ENCODE measurements around the gene NKAIN2. TPM values are rescaled to one million over a fixed set of nuclear protein-coding genes. Genes with fewer than 3 reads are reported as not detected.
"Not testable (repeated sequence)": the region's sequence is repeated elsewhere in the genome, so short reads cannot be mapped to it uniquely, and the experiment has no call there.

The NKAIN2 gene
- total RNA-seq, 1 donor from 2014 or later = not detected

GRCh38 chr6:124147621-124148020, 344.0 kb downstream of the NKAIN2 start:
- Histone ChIP-seq H3K4me1 (no peaks in the 10 kb centered on the region), H3K36me3 (no peaks in the 10 kb centered on the region), H3K9me3 (no peaks in the 10 kb centered on the region), H3K27ac (no peak overlapping the region), H3K27me3 (no peaks in the 10 kb centered on the region), H3K4me3 (no peak overlapping the region)
- DNase-seq (no peak), ATAC-seq (no peak)
- no peak for TF ChIP-seq CTCF (IDR thresholded peaks at IDR 0.05)
- intact Hi-C loops (cut with DNase I) = no loop called here

- no peak for DNase-seq
- Histone ChIP-seq H3K4me1 (no peaks in the 10 kb centered on the region), H3K9me3 (no peaks in the 10 kb centered on the region), H3K36me3 (no peaks in the 10 kb centered on the region), H3K27ac (no peak overlapping the region), H3K27me3 (no peaks in the 10 kb centered on the region), H3K4me3 (no peak overlapping the region)
- intact Hi-C loops (cut with DNase I) = no loop called here
- no peak for ATAC-seq
- TF ChIP-seq CTCF (IDR thresholded peaks at IDR 0.05) = no peak
These were observed 344.7 kb downstream of the NKAIN2 start for GRCh38 chr6:124148236-124148957.

DNA sequence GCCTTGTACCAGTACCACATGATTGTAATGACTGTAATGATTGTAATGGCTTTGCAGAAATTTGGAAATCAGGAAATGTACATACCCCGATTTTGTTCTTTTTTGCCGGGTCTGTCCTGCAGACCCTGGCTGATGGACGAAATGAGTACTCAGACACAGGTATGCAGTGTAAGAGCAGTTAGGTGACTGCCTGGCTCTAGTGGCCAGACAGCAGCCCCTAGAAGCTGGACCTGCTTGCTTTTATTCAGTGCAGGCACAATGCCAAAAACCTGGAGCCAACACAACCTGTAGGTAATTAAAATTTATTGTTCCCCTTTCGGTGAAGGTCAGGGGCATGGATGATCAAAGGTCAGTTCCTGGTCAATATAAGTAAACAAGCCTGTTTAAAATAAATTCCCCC, 346.0 kb downstream of the NKAIN2 start:
- Histone ChIP-seq H3K4me1 (no peaks in the 10 kb centered on the region), H3K27ac (no peak overlapping the region), H3K36me3 (no peaks in the 10 kb centered on the region), H3K27me3 (no peaks in the 10 kb centered on the region), H3K4me3 (no peak overlapping the region), H3K9me3 (no peaks in the 10 kb centered on the region)
- intact Hi-C loops (cut with DNase I) = no loop called here
- TF ChIP-seq CTCF (IDR thresholded peaks at IDR 0.05) = no peak
- no peak for ATAC-seq
- DNase-seq = no peak

DNA sequence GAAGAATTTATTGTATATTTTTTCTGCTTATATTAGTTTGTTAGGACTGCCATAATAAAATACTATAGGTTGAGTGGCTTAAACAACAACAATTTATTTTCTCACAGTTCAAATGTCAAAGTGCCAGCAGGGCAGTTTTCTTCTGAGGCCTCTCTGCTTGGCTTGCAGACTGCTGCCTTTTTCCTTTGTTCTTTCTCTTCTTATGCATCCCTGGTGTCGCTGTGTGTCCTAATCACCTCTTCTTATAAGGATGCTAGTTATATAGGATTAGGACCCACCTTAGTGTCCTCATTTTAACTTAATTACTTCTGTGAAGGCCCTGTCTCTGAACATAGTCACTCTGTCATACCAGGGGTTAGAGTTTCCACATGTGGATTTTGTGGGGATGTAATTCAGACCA, 354.4 kb downstream of the NKAIN2 start:
- no peak overlapping the region for H3K27ac ChIP-seq
- H3K9me3 ChIP-seq = no peaks in the 10 kb centered on the region
- H3K36me3 ChIP-seq = no peaks in the 10 kb centered on the region
- DNase-seq = no peak
- H3K4me3 ChIP-seq = no peak overlapping the region
- intact Hi-C loops (cut with DNase I) = no loop called here
- ATAC-seq = no peak
- no peak for TF ChIP-seq CTCF (IDR thresholded peaks at IDR 0.05)
- H3K27me3 ChIP-seq = no peaks in the 10 kb centered on the region
- H3K4me1 ChIP-seq = no peaks in the 10 kb centered on the region

DNA sequence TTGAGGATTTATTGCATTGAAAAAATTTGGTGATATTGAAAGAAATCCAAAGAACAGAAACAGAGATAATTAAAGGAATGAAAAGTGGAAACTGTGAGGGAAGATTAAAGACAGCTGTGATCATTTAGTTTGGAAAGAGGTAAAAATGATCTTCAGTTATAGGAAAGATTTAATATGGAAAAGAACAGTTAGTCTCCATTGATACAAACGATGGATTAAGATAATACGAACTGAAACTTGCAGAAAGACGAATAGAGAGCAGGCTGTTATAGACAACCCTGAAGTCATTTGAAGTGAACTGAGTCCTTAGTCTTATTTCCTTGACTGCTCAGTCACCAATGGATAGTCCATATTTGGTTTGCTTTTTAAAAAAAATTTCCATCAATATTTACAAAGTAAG, 360.0 kb downstream of the NKAIN2 start:
- no peak for ATAC-seq
- Histone ChIP-seq H3K27me3 (no peaks in the 10 kb centered on the region), H3K27ac (no peak overlapping the region), H3K4me1 (no peaks in the 10 kb centered on the region), H3K9me3 (no peaks in the 10 kb centered on the region), H3K4me3 (no peak overlapping the region), H3K36me3 (no peaks in the 10 kb centered on the region)
- DNase-seq = no peak
- intact Hi-C loops (cut with DNase I) = no loop called here
- TF ChIP-seq CTCF (IDR thresholded peaks at IDR 0.05) = no peak

DNA sequence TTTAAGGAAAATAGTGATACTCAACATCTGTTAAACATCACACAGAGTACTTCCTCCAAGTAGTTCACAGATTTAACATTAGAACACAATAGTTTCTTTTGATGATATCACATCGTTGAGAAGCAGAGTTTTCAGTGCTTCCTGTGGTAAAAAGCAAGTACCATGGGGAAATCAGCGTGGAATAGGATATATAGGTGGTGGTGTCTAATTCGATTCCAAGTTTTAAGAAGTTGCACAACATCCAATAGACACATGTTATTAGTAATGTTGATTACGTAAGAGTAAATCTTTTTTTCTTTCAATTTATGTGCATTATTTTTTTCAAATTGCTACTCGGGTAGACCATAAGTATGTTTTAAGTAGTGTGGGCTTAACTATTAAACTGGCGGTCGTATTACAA, 360.7 kb downstream of the NKAIN2 start:
- DNase-seq (no peak), ATAC-seq (no peak)
- Histone ChIP-seq H3K9me3 (no peaks in the 10 kb centered on the region), H3K4me1 (no peaks in the 10 kb centered on the region), H3K27ac (no peak overlapping the region), H3K36me3 (no peaks in the 10 kb centered on the region), H3K27me3 (no peaks in the 10 kb centered on the region), H3K4me3 (no peak overlapping the region)
- no peak for TF ChIP-seq CTCF (IDR thresholded peaks at IDR 0.05)
- intact Hi-C loops (cut with DNase I) = no loop called here

GRCh38 chr6:124167249-124167648, 363.6 kb downstream of the NKAIN2 start:
- DNase-seq; H3K4me3 ChIP-seq; H3K9me3 ChIP-seq; ATAC-seq; H3K27me3 ChIP-seq; H3K36me3 ChIP-seq; H3K4me1 ChIP-seq; H3K27ac ChIP-seq; intact Hi-C loops (cut with DNase I): not testable (repeated sequence)
